SK-MEL-5 (cell line): ENCODE results near the gene SLC16A12. TPM values are rescaled to one million over a fixed set of nuclear protein-coding genes. Genes with fewer than 3 reads are reported as not detected.
"Not testable (repeated sequence)": the region's sequence is repeated elsewhere in the genome, so short reads cannot be mapped to it uniquely, and the experiment has no call there.

Experiments
- DNase-seq: peaks from one replicate; pipeline ENCODE4 v3.0.0-alpha.2; 2016; ENCODE audit warnings: low read depth, low spot score
- in situ Hi-C: cut with HindIII; loops from 2 replicates; pipeline ENCODE4 v1.10.0; 2016; ENCODE audit warnings: low sequenced_read_pairs, high pct_unique_total_duplicates, low pct_unique_long_range_greater_than_20kb
- total RNA-seq: library from RNA; depleted of rRNA; stranded (reverse); fragments of >200 nt; shearing (Covaris generic); gene quantifications from 2 replicates; pipeline ENCODE4 v1.2.3, GENCODE V29; 2014

Gene SLC16A12
- total RNA-seq, 1 experiment from 2014 or later = not detected

- in situ Hi-C loops = loop anchor here (25.0 kb wide), 1 partner anchor 92 kb away; no protein-coding TSS in a partner anchor
- no peak for DNase-seq
Measured at GRCh38 chr10:89554433-89554832, 19.0 kb upstream of the SLC16A12 start.

- DNase-seq = no peak
- in situ Hi-C loops = loop anchor here (25.0 kb wide), 1 partner anchor 91 kb away; no protein-coding TSS in a partner anchor
Measured at GRCh38 chr10:89553064-89553734, 17.8 kb upstream of the SLC16A12 start.

GRCh38 chr10:89552213-89552612, 16.8 kb upstream of the SLC16A12 start:
- in situ Hi-C loops = loop anchor here (25.0 kb wide), 1 partner anchor 90 kb away; no protein-coding TSS in a partner anchor
- DNase-seq = no peak

- in situ Hi-C loops = loop anchor here (25.0 kb wide), 1 partner anchor 88 kb away; no protein-coding TSS in a partner anchor
- no peak for DNase-seq
Measured at GRCh38 chr10:89550509-89550908, 15.1 kb upstream of the SLC16A12 start.

DNA sequence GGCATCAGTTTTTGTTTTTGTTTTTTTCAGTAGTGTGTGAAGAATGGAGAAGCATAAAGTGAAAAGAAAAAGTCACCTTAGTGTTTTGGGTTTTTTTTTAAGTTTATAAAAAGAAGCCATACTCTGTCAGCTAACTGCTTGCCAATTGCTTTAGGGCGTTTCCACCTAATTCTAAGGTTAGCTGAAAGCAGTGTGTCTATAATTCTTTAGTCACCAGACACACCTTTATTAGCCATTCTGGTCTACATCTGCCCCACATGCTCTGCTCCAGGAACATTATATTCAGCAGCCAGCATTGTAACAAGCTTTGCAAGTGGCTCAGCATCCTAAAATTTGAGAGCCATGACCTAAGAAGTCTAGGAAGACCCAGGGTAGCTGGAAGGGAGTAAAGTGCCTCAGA, 14.1 kb upstream of the SLC16A12 start:
- in situ Hi-C loops = no loop called here
- DNase-seq = no peak

- in situ Hi-C loops = no loop called here
- DNase-seq = no peak
Measured at GRCh38 chr10:89548673-89549072, 13.3 kb upstream of the SLC16A12 start.

- DNase-seq = no peak
- in situ Hi-C loops = no loop called here
Measured at GRCh38 chr10:89547853-89548513, 12.6 kb upstream of the SLC16A12 start.

DNA sequence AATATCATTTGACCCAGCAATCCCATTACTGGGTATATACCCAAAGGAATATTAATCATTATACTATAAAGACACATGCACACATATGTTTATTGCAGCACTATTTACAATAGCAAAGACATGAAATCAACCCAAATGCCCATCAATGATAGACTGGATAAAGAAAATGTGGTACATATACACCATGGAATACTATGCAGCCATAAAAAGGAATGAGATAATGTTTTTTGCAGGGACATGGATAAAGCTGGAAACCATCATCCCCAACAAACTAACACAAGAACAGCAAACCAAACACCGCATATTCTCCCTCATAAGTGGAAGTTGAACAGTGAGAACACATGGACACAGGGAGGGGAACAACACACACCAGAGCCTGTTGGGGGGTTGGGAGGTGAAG, 11.3 kb upstream of the SLC16A12 start:
- DNase-seq, in situ Hi-C loops: not testable (repeated sequence)

DNA sequence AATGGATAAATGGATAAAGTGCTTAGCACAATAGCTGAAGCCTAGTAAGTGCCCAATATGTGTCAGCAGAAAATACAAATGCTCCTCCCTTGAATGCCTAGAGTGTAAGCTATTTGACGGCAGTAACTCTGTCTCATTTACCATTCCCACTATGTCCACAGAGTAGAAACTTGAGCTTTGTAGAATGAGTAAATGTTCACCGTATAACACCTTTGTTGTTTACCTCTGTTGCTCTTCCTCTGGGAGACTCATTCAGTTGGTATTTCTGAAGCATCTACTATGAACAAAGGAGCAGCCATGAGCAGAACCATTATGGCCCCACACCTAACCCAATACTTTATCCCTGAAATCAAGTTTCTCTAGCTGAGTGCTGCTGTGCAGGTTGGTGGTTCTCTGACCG, 8.4 kb upstream of the SLC16A12 start:
- no peak for DNase-seq
- in situ Hi-C loops = no loop called here

DNA sequence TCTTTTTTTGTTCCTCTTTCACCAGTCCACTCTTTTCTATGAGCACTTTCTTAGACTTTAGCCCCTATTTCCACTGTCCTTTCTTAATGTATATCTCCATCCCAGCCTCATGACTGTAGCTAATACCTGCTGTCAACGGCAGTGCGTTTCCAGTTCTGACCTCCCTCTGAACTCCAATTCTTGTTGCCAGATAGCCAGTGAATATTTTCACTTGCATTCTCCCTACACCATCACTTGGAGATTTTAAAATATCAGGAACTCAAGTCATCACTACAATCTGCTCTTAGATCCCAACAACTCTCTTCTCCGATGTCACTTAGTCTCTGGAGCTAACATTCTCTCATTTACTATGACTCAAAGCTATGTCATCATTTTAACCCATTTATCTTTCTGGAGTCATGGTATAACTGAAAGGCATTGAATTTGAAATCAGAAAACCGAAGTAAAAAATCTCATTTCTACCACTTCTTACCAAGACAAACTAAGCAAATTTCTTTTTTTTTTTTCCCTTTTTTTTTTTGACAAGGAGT, 5.1 kb upstream of the SLC16A12 start:
- in situ Hi-C loops = no loop called here
- DNase-seq = no peak

GRCh38 chr10:89537364-89537763, 2.0 kb upstream of the SLC16A12 start:
- DNase-seq = no peak
- in situ Hi-C loops = no loop called here

- in situ Hi-C loops = no loop called here
- DNase-seq = no peak
Measured at GRCh38 chr10:89536013-89536354, 590 bp upstream of the SLC16A12 start.

- in situ Hi-C loops = no loop called here
- no peak for DNase-seq
Measured at GRCh38 chr10:89534826-89535166, 598 bp downstream of the SLC16A12 start.

- in situ Hi-C loops = no loop called here
- no peak for DNase-seq
Measured at GRCh38 chr10:89532476-89532875, 2.9 kb downstream of the SLC16A12 start.

DNA sequence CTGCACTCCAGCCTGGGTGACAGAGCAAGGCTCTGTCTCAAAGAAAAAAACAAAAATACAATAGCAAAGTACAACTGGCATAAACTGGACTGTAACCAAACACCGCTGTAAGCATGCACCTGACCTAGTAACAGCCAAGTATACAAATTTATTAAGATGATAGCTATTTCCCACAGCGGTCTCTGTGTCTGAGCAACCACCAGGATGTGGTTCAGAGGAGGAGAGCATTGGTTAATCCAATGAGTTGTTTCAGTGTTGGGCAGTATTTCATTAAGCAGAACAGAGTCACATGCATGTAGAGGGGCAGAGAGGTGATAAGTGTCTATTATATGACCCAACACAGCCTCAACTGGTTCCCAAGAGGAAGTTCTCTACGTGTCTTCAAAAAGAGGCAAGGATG, 4.0 kb downstream of the SLC16A12 start:
- in situ Hi-C loops = no loop called here
- no peak for DNase-seq

- in situ Hi-C loops = not testable (repeated sequence)
Measured at GRCh38 chr10:89529711-89530110, 5.7 kb downstream of the SLC16A12 start.

DNA sequence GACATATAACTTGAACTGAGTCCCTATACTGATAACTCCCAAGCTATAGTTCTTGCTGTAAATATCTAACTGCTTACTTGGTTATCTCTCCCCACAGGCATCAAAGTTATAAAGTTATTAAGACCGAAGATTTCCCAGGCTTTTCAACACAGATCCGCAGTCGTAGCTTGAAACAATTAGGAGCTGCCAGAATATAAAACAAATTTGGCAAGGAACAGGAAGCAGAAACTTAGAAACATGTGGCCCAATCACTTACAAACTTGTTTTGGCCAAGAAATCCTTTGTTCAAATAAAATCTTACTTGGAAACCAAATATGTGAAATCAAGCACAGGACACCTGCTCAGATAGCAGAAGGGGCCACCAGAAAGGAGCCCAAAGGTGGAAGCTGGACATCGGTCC, 9.0 kb downstream of the SLC16A12 start:
- in situ Hi-C loops = no loop called here
- no peak for DNase-seq

More at GRCh38 chr10:89529711-89530110, 5.7 kb downstream of the SLC16A12 start:
- not testable (repeated sequence) for DNase-seq

DNA sequence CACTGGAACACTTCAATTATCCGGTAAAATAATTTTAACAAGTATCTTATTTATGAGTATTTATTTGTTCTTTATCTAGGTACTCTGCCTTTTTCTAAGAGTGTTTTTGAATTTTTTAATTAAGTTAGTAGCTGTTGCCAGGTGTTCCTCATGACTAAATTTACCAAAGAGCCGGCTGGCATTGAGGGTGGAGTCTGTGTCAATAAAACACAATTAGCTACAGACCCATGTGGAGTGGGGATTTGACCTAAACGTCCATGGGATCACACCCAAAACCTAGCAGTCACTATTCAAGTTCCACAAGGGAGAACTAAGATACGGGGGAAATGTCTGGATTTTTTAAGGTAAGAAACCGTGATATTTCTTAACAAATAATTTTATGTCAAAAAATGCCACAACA, 9.8 kb downstream of the SLC16A12 start:
- DNase-seq = no peak
- in situ Hi-C loops = no loop called here

- DNase-seq = no peak
- in situ Hi-C loops = no loop called here
Measured at GRCh38 chr10:89524279-89524678, 11.1 kb downstream of the SLC16A12 start.
